Motor neuron (in vitro differentiated cells): ENCODE data around the gene MX2. TPM values are rescaled to one million over a fixed set of nuclear protein-coding genes. Genes with fewer than 3 reads are reported as not detected.

Source experiments
- ATAC-seq, 8 experiments: fragments of 200-7000 bp; cut with Tn5 transposase; replicated peaks in 6 of 8; 2 replicates each; pipeline ENCODE4 v1.8.0; 2021; ENCODE audit warnings: mild to moderate bottlenecking in 8 of 8, moderate library complexity in 8 of 8
- H3K27ac ChIP-seq, 2 donors: fragments of 250-450 bp; sonication (Bioruptor Pico); 2 replicates each; pipeline ENCODE4 v1.9.0; 2021; ENCODE audit warnings: antibody characterized with exemption in 2 of 2, mild to moderate bottlenecking in 2 of 2, moderate library complexity in 1 of 2
- H3K4me1 ChIP-seq, 2 donors: fragments of 250-450 bp; sonication (Bioruptor Pico); replicated peaks in 1 of 2; 2 replicates each; pipeline ENCODE4 v1.6.1; 2021; ENCODE audit warnings: antibody characterized with exemption in 2 of 2, mild to moderate bottlenecking in 2 of 2, moderate library complexity in 1 of 2
- H3K4me3 ChIP-seq, 5 donors: fragments of 250-450 bp; sonication (Bioruptor Pico); 2 replicates each; pipeline ENCODE4 v1.9.0; 2021; ENCODE audit warnings: antibody characterized with exemption in 5 of 5, mild to moderate bottlenecking in 5 of 5, moderate library complexity in 4 of 5
- WGBS, 10 experiments: fragments of 450-650 bp; shearing (Covaris generic); methylation state at CpG; one replicate each; pipeline ENCODE4 v1.0.0; 2022; 5-methylcytosine and 5-hydroxymethylcytosine counted together
- in situ Hi-C, 9 experiments: fragments of 400-800 bp; cut with MboI; loops; one replicate each; pipeline ENCODE4 v1.15.0; 2021; ENCODE audit warnings: low sequenced_read_pairs in 9 of 9, low pct_unique_long_range_greater_than_20kb in 2 of 9; ENCODE audit not compliant: unreplicated experiment in 9 of 9
- total RNA-seq, 8 experiments: library from RNA; unstranded; fragments of 300-600 nt; gene quantifications; 2 replicates each; pipeline versions ENCODE4 v1.2.3 to v1.2.4, GENCODE V29; 2022

MX2 gene
- total RNA-seq, 8 experiments from 2014 or later = 0.16 to 10.1 (median 1.3) TPM

GRCh38 chr21:41363370-41364270, 1.8 kb downstream of the MX2 start:
- WGBS, 10 experiments = 73 to 100% (median 89%) methylated on average over 1 to 9 of the region's 18 CpGs; no CpG with 5 or more reads in 1 of the 10 experiments
- in situ Hi-C loops = no loop called here
- Histone ChIP-seq H3K4me1 (no peaks in the 10 kb centered on the region), H3K27ac (no peak overlapping the region), H3K4me3 (no peak overlapping the region)
- ATAC-seq = no peak

GRCh38 chr21:41364308-41364707, 2.5 kb downstream of the MX2 start:
- no peak for ATAC-seq
- Histone ChIP-seq H3K4me3 (no peak overlapping the region), H3K27ac (no peak overlapping the region), H3K4me1 (peaks cover 0 to 4% of the 10 kb centered on the region in 2 donors)
- in situ Hi-C loops = no loop called here
- 90 to 100% methylated on average over 1 to 2 of the region's 6 CpGs; no CpG with 5 or more reads in 8 of the 10 experiments for WGBS, 10 experiments

GRCh38 chr21:41365377-41366107, 3.7 kb downstream of the MX2 start:
- WGBS, 10 experiments = 60 to 100% (median 84%) methylated on average over 2 to 12 of the region's 15 CpGs; no CpG with 5 or more reads in 2 of the 10 experiments
- H3K27ac ChIP-seq = no peak overlapping the region
- peaks cover 0 to 9% of the 10 kb centered on the region in 2 donors for H3K4me1 ChIP-seq
- in situ Hi-C loops = no loop called here
- H3K4me3 ChIP-seq = no peak overlapping the region
- no peak for ATAC-seq

DNA sequence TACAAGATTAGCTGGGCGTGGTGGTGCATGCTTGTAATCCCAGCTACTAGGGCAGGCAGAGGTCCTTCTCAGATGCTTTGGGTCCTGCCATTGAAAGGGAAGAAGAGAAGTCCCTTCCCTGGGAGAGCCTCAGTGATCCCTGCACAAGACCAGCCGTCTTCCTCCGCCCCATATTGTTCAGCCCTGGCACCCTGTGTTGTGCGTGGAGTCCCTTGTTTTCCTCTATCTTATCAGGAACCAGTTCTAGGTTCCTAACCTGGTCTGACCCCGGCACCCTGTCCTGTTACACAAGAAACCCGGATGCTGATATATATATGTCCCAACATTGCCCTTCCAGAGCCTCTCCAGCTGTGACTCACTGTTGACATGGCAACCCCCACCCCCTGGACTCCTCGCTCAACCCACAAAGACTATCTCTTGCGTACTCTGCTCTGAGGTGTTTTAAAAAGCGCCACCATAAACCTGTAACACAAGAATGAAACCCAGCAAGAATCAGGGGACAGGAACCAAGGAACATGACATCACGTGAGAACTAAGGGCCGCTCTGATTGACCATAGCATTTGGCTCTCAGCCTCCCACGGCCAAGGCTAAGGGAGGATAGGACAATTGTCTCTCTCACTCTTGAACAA, 4.8 kb downstream of the MX2 start:
- Histone ChIP-seq H3K4me3 (no peak overlapping the region), H3K27ac (no peak overlapping the region), H3K4me1 (peaks cover 0 to 9% of the 10 kb centered on the region in 2 donors)
- ATAC-seq = peak in 5 of 8 experiments; percentile 51 to 71 (median 60)
- WGBS, 10 experiments = 39 to 95% (median 80%) methylated on average over 1 to 7 of the region's 12 CpGs; no CpG with 5 or more reads in 2 of the 10 experiments
- in situ Hi-C loops = no loop called here

DNA sequence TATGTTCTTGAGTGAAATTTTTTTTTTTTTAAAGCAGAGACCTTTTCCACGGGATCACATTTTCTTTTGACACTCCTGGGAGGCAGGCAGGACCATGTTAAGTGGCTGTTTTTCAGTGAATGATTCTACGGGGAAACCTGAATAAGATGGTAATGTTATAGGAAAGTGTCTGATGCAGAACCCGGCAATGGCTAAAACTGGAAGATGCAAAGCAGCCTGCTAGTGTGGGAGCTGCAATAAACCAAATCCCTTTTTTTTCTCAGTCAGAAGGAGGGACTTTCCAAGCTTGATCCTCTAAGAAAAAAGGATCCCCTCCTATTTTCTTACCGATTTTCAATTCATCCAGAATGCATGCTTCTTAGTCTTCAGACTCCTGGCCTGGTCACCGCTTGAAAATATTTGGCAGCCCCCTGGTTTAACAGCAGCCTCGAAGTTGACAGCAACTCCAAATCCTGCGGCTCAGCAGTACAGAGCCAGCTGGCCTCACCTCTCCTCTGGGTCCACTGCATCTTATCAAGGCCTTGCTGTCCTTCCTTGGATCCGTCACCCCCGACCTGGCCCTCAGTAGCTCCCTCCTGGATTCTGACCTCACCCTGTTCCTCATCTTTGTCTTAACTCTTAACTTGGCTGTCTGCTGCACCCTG, 5.6 kb downstream of the MX2 start:
- Histone ChIP-seq H3K4me3 (no peak overlapping the region), H3K4me1 (peaks cover 0 to 9% of the 10 kb centered on the region in 2 donors), H3K27ac (no peak overlapping the region)
- WGBS, 10 experiments = 38 to 100% (median 71%) methylated on average over 2 to 8 of the region's 9 CpGs; no CpG with 5 or more reads in 1 of the 10 experiments
- ATAC-seq = no peak
- in situ Hi-C loops = no loop called here

DNA sequence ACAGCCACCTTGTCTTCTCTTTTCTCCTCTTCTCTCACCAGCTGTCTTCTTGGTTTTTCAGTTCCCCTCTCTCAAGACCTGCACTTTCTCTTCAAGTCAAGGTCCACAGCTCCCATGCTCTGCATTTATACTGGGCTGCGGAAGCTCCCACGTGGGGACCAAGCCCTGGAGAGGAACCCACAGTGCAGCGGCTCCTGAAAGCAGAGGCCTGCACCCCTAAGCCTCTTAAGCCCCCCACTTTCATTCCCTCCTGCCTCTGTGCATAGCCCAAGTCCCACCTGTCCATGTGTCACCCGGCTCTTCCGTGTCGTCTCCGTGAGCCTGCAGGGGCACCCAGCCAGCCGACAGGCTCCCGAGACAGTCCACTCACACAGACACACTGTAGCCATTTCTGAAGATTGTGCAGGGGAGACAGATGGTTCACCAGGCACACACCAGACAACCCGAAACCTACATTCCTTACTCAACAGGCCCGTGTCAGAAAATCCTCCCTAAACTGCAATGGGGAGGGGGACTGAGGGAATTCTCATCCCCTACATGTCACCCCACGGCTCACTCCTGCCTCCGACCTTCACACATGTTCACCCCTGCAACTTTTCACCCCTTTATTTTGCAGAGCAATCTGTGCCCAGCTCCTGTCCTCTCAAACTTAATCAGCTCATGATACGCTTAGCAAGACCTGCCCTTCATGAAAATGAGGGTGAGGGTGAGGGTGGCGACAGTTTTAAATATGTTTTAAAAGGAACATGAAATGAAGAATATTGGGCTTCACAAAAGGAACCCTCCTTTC, 6.3 kb downstream of the MX2 start:
- in situ Hi-C loops = no loop called here
- WGBS, 10 experiments = 20 to 89% (median 79%) methylated on average over 1 to 10 of the region's 15 CpGs; no CpG with 5 or more reads in 2 of the 10 experiments
- H3K4me1 ChIP-seq = peaks cover 0 to 9% of the 10 kb centered on the region in 2 donors
- H3K4me3 ChIP-seq = no peak overlapping the region
- no peak for ATAC-seq
- H3K27ac ChIP-seq = no peak overlapping the region

DNA sequence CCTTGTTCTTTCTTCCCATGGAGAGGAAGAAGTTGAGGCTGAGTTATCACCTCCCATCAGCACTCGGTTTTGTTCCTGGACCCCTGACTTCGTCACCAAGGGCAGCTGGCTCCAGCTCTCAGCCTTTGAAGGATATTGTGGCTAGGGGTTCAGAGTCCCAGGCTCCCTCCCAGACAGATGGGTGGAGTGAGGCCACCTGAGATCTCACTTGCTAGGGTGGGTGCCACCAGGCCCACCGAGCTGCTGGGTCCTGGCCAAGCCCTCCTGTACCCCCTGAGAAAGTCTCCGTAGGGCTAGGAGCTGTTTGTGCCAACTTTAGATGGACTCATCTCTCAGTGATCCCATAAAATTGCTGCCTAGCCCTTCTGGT, 6.9 kb downstream of the MX2 start:
- ATAC-seq = no peak
- peaks cover 0 to 9% of the 10 kb centered on the region in 2 donors for H3K4me1 ChIP-seq
- H3K27ac ChIP-seq = no peak overlapping the region
- H3K4me3 ChIP-seq = no peak overlapping the region
- in situ Hi-C loops = no loop called here
- 60 to 100% (median 76%) methylated on average over 1 of the region's 4 CpGs; no CpG with 5 or more reads in 6 of the 10 experiments for WGBS, 10 experiments

- Histone ChIP-seq H3K4me3 (no peak overlapping the region), H3K4me1 (peaks cover 0 to 9% of the 10 kb centered on the region in 2 donors), H3K27ac (no peak overlapping the region)
- in situ Hi-C loops = no loop called here
- 5 to 54% (median 40%) methylated on average over 1 to 4 of the region's 29 CpGs; no CpG with 5 or more reads in 7 of the 10 experiments for WGBS, 10 experiments
- peak in 6 of 8 experiments; percentile 33 to 94 (median 90) for ATAC-seq
Observed at GRCh38 chr21:41369105-41369919, 7.5 kb downstream of the MX2 start.

DNA sequence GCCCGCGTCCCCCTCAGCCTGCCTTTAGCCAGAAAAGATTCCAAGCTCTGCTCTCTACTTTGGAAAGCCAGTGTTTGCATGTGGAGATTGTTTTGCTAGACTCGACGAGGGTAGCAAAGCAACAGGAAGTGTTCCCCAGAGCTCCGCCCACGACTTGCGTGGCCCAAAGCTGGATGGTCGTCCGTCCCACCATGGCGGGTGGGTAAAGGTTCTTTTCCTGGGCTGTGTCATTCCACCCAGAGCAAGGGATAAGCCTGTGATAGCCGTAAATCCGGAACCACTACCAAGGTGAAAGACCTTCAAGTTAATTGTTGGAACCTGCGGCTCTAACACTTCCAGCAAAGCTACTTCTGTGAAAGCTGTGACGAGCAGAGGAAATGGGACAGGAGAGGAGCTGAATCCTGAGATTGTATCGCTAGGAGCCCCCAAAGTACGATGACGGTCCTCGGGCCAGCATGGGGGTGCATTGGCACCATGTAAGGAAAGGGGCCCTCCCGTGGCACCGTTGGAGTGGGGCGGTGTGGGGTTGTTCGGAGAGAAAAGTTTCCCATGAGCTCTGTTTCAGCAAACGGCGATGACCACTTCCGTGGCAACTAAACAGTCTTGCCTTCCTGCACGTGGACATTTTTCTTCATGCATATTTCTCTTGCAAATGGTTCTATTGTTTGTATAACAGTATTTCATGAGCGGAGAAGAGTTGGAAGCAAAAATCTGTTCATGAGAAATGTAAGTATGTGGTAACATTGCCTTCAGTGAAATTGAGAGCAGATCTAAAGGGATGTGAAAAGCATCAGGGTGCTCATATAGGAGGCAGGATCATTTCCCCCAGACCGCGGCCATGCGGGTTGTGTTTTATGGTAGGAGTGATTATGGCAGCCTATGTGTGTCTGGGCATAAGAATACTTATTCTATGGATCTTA, 8.4 kb downstream of the MX2 start:
- H3K4me3 ChIP-seq = no peak overlapping the region

DNA sequence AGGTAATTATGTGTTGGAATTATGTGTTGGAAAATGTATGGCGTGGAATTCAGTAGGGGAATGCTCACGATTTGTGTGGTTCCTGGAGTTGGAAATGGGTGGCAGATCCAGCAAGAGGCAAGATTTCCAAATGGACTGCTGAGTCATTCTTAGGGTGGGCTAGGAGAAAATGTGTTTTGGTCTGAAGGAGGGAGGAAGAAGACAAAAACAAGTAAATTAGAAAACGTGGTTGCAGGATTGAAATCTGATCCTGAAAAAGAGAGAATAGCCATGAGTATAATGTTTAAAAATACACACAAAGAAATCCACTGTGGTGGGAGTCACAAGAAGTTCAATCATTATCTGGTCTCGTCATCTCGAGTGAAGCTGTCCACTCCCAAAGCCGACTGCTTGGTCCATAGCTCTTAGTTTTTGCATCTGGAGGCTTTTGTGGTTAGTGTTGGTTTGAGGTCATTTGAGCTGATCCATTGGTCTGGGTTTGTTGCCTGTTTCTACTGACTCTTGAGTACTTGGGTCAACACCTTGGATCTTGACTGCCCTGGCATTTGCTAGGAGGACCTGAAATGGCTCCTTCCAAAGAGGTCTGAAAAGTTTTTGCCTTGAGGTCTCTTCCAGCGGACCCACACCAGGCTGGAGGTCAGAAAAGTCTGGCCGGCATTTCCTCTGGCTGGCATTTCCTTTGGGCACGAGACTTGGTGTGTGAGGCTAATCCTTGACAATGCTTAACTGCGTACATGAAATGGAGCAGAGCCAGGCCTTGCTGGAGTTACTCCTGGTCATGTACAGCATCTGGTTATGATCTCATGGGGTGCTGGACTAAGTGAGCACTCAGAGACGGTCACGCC, 9.2 kb downstream of the MX2 start:
- no peak overlapping the region for H3K27ac ChIP-seq
- H3K4me1 ChIP-seq = peaks cover 0 to 9% of the 10 kb centered on the region in 2 donors
- H3K4me3 ChIP-seq = no peak overlapping the region
- peak in 2 of 8 experiments; percentile 57 to 62 for ATAC-seq
- WGBS, 10 experiments = 5 to 100% (median 82%) methylated on average over 1 to 10 of the region's 12 CpGs
- in situ Hi-C loops = no loop called here

More for the DNA sequence above, 8.4 kb downstream of the MX2 start:
- in situ Hi-C loops = no loop called here
- Histone ChIP-seq H3K27ac (no peak overlapping the region), H3K4me1 (peaks cover 0 to 9% of the 10 kb centered on the region in 2 donors)
- ATAC-seq = no peak
- WGBS, 10 experiments = 40 to 100% (median 83%) methylated on average over 1 to 19 of the region's 30 CpGs; no CpG with 5 or more reads in 2 of the 10 experiments
